Upper lobe of right lung (tissue), 1 donor: ENCODE results near the gene DENND10. TPM values are rescaled to one million over a fixed set of nuclear protein-coding genes. Genes with fewer than 3 reads are reported as not detected.

Experiments used
- ATAC-seq: fragments of 200-7000 bp; cut with Tn5 transposase; one replicate; pipeline ENCODE4 v1.9.1; 2020; ENCODE audit warnings: mild to moderate bottlenecking, moderate library complexity
- DNase-seq: peaks from one replicate; pipeline ENCODE4 v3.0.0-alpha.2; 2020
- H3K27ac ChIP-seq: fragments of 200-600 bp; one replicate; pipeline ENCODE4 v1.8.0; 2022
- H3K27me3 ChIP-seq: fragments of 200-600 bp; one replicate; pipeline ENCODE4 v1.8.0; 2022; ENCODE audit warnings: mild to moderate bottlenecking
- H3K36me3 ChIP-seq: fragments of 200-600 bp; one replicate; pipeline ENCODE4 v1.8.0; 2022
- H3K4me1 ChIP-seq: fragments of 200-600 bp; one replicate; pipeline ENCODE4 v1.8.0; 2022
- H3K4me3 ChIP-seq: fragments of 200-600 bp; one replicate; pipeline ENCODE4 v1.8.0; 2022; ENCODE audit warnings: mild to moderate bottlenecking
- H3K9me3 ChIP-seq: fragments of 200-600 bp; one replicate; pipeline ENCODE4 v1.8.0; 2022
- intact Hi-C: fragments of 100-400 bp; cut with DNase I; formaldehyde crosslinking; loops from one replicate; pipeline ENCODE4 v1.11.0; 2022
- total RNA-seq: library from RNA; stranded (reverse); fragmentation: NEBNext Ultra II Directional; extraction: Animal tissue kit (Norgen Biotek cat#: 25700); gene quantifications from one replicate; pipeline ENCODE4 v1.2.1, GENCODE V29; 2021
- TF ChIP-seq, protein P1 (sequence below): fragments of 200-600 bp; IDR thresholded peaks from one replicate; pipeline ENCODE4 v1.8.0; 2022; ENCODE audit warnings: antibody characterized with exemption
- donor health status: DM: no; HTN: yes; CAD: no; lungs with severe emphysema.

The DENND10 gene
- total RNA-seq, 1 donor from 2014 or later = 27.7 TPM

DNA sequence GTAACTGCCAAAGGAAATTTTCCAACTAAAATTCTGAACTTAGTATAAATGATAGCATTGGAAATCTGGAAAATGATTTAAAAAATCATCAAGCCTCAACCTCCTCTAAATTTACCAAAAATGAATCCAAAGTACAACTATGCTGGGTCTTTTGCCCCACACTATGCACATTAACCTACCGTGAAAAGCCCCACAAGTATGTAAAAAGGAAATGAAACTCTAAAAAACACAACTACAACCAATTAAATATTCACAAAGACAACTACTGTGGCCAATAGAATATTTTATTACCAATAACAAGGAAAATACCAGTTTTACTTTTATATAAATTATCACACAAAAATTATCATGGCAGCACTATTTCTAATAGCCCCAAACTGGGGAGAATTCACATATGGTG, 42.6 kb upstream of the DENND10 start:
- TF ChIP-seq, protein P1, sequence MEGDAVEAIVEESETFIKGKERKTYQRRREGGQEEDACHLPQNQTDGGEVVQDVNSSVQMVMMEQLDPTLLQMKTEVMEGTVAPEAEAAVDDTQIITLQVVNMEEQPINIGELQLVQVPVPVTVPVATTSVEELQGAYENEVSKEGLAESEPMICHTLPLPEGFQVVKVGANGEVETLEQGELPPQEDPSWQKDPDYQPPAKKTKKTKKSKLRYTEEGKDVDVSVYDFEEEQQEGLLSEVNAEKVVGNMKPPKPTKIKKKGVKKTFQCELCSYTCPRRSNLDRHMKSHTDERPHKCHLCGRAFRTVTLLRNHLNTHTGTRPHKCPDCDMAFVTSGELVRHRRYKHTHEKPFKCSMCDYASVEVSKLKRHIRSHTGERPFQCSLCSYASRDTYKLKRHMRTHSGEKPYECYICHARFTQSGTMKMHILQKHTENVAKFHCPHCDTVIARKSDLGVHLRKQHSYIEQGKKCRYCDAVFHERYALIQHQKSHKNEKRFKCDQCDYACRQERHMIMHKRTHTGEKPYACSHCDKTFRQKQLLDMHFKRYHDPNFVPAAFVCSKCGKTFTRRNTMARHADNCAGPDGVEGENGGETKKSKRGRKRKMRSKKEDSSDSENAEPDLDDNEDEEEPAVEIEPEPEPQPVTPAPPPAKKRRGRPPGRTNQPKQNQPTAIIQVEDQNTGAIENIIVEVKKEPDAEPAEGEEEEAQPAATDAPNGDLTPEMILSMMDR = no peak
- intact Hi-C loops = no loop called here
- ATAC-seq (no peak), DNase-seq (no peak)
- H3K27me3 ChIP-seq = no peaks in the 10 kb centered on the region
- no peak overlapping the region for H3K27ac ChIP-seq
- H3K4me3 ChIP-seq = no peak overlapping the region
- H3K36me3 ChIP-seq = peaks cover 100% of the 10 kb centered on the region
- no peaks in the 10 kb centered on the region for H3K4me1 ChIP-seq
- no peaks in the 10 kb centered on the region for H3K9me3 ChIP-seq

- H3K36me3 ChIP-seq = peaks cover 100% of the 10 kb centered on the region
- no peaks in the 10 kb centered on the region for H3K4me1 ChIP-seq
- TF ChIP-seq, protein P1 = no peak
- intact Hi-C loops = no loop called here
- H3K27me3 ChIP-seq = no peaks in the 10 kb centered on the region
- H3K27ac ChIP-seq = no peak overlapping the region
- DNase-seq (no peak), ATAC-seq (no peak)
- no peak overlapping the region for H3K4me3 ChIP-seq
- no peaks in the 10 kb centered on the region for H3K9me3 ChIP-seq
Observed at GRCh38 chr10:119061926-119062325, 42.0 kb upstream of the DENND10 start.

DNA sequence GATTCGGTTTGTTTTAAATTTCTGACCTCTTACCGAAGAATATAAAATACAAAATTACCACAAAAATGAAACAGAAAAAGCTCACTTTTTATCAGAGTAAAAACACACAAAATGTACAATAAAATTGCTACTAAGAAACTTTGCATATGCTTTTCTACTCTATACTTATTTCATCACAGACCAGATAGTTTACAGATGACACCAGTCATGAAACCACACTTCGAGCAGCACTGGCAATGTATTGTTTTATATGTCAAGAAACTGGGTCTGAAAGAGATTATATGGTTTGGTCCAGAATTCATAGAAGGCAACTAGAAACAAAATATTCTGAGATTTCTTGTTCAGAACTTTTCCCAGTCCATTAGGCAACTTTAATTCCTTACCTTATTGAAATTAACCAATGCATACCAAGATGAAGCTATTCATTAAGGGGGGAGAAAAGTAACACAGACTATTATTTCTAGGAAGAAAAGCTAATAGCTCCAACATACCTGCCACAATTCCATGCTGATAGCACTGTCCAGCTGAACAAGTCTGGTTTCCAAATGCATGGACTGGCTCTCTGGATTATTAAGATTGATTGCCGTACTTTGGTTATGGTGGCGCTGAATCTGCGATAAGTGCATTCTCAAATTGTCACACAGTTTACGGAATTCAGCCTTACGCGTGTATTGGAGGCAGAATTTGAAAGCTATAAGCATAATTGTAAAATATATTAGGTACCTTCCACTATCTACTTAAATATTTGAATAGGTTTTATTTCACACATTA, 33.3 kb upstream of the DENND10 start:
- DNase-seq (no peak), ATAC-seq (no peak)
- intact Hi-C loops = no loop called here
- TF ChIP-seq, protein P1 = no peak
- Histone ChIP-seq H3K9me3 (no peaks in the 10 kb centered on the region), H3K27ac (no peak overlapping the region), H3K27me3 (no peaks in the 10 kb centered on the region), H3K4me1 (peaks cover 7% of the 10 kb centered on the region), H3K4me3 (no peak overlapping the region), H3K36me3 (peaks cover 80% of the 10 kb centered on the region)

DNA sequence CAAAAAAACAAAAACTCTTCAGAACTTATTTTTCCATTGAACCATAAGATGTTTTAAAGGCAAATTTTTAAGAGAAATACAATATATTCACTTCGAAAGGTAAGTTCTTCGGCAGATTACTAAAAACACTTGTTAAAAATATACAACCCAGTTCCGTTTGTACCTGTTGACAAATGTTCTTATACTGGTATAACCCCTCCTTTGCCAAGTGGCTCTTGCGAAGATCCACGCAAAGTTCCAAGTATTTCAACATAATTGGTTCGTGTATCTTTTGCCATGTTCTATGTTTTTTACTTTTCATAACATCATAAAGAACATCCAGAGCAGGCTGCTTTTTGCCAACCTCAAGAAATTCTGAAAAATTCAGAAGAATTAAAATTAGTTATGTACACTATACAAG, 30.3 kb upstream of the DENND10 start:
- DNase-seq (no peak), ATAC-seq (no peak)
- TF ChIP-seq, protein P1 = no peak
- Histone ChIP-seq H3K9me3 (no peaks in the 10 kb centered on the region), H3K4me1 (peaks cover 33% of the 10 kb centered on the region), H3K27me3 (no peaks in the 10 kb centered on the region), H3K36me3 (peaks cover 50% of the 10 kb centered on the region), H3K4me3 (no peak overlapping the region), H3K27ac (no peak overlapping the region)
- intact Hi-C loops = no loop called here

DNA sequence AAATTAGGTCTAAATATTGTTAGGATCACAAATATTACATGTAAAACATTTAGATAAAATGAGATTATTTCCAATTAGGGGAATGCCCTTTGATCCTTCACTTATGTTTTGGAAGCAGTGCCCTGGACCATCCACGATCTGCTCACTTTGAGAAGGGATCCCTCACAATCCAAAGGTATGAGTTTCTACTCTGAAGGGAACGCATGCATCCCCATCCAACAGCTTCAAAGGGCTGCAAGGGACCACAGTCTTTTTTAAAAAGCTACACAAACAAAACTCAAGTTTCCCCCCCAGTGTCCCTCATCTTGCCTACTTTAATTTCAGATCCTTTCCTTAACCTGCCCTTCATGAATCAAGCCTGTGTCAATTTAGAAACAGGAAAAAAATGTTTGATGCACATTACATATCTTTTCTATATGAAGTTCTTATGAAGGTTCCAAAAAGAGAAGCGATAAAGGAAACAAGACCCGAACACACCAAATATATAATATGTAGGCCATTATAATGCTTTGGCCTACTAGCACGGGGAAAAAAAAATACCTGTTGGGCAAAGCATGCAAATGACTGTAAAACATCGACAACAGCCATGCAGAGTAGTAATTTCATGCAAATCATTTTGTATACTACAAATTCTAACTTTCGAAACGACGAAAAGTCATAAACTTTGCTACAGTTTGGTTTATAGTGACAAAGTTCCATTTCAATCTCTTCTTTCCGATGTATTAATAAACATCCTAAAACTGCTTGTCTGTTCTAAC, 25.3 kb upstream of the DENND10 start:
- no peak for ATAC-seq
- Histone ChIP-seq H3K9me3 (no peaks in the 10 kb centered on the region), H3K27ac (no peak overlapping the region), H3K4me3 (peak overlapping the region; percentile 99), H3K4me1 (peaks cover 37% of the 10 kb centered on the region), H3K36me3 (no peaks in the 10 kb centered on the region), H3K27me3 (no peaks in the 10 kb centered on the region)
- TF ChIP-seq, protein P1 = no peak
- intact Hi-C loops = no loop called here
- DNase-seq = no peak
